22Rv1 (cell line): Measurements from ENCODE around the gene TEKT1.

Source experiments
- CTCF ChIP-seq: fragments of 450-650 bp; IDR thresholded peaks from 2 replicates; pipeline ENCODE4 v1.5.1; 2017; ENCODE audit warnings: mild to moderate bottlenecking
- ZFX ChIP-seq: fragments of 450-650 bp; IDR thresholded peaks from 2 replicates; pipeline ENCODE4 v1.6.1; 2017; ENCODE audit warnings: antibody characterized with exemption, borderline replicate concordance

DNA sequence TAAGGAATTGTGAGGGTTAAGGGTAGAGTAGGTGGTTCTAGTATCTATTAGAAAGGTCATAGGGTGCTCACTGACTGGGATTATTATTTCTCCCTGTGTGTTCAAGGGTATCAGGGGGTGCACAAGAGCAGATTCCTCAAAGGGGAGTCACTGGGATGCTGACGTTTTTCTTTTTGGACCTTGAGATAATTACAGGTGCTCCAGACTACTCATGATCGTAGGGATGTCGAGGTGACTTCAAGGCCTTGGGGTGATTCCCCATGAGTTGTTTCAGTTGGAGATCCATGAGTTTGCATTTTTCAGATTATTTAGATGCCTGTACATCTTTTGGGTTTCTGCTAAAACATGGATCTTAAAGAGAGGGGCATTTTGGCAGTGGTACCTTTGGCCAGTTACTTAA lies 41.4 kb upstream of the TEKT1 start:
- no peak for TF ChIP-seq CTCF
- TF ChIP-seq ZFX, result no peak
